Fibroblast of lung (primary cell): ENCODE results near the gene PRR5L. TPM values are rescaled to one million over a fixed set of nuclear protein-coding genes. Genes with fewer than 3 reads are reported as not detected.

Experiments
- DNase-seq, 2 donors: peaks; one replicate each; pipeline versions ENCODE4 v3.0.0 to v3.0.0-alpha.2; 2010; ENCODE audit warnings: low read depth in 2 of 2
- H2AFZ ChIP-seq: 2 replicates; pipeline ENCODE4 v1.5.1; 2012; ENCODE audit warnings: low read length, control low read depth, inconsistent platforms
- H3K27ac ChIP-seq: 2 replicates; pipeline ENCODE4 v1.5.1; 2011; ENCODE audit warnings: low read length, control low read depth; ENCODE audit not compliant: insufficient read depth
- H3K27me3 ChIP-seq: 2 replicates; pipeline ENCODE4 v1.5.1; 2011; ENCODE audit warnings: mild to moderate bottlenecking, low read length; ENCODE audit not compliant: control insufficient read depth, insufficient read depth
- H3K36me3 ChIP-seq: 2 replicates; pipeline ENCODE4 v1.5.1; 2011; ENCODE audit warnings: low read length; ENCODE audit not compliant: control insufficient read depth, insufficient read depth
- H3K4me1 ChIP-seq: 2 replicates; pipeline ENCODE4 v1.5.1; 2011; ENCODE audit warnings: low read length; ENCODE audit not compliant: control insufficient read depth, insufficient read depth; ENCODE audit errors: extremely low read depth
- H3K4me2 ChIP-seq: 2 replicates; pipeline ENCODE4 v1.5.1; 2011; ENCODE audit warnings: low read length, control low read depth; ENCODE audit not compliant: insufficient read depth; ENCODE audit errors: extremely low read depth
- H3K4me3 ChIP-seq, 4 experiments: fragments of 200-600 bp in 1 of 4; sonication (generic) in 1 of 4; replicated peaks in 1 of 4; 2 replicates each; pipeline ENCODE4 v1.5.1; 2011 to 2016; ENCODE audit warnings: low read length in 4 of 4, low read depth in 3 of 4, mild to moderate bottlenecking in 3 of 4, control low read depth in 2 of 4, inconsistent platforms in 1 of 4, mixed read lengths in 1 of 4; ENCODE audit not compliant: insufficient read depth in 1 of 4; ENCODE audit errors: control extremely low read depth in 1 of 4
- H3K79me2 ChIP-seq: 2 replicates; pipeline ENCODE4 v1.5.1; 2012; ENCODE audit warnings: mild to moderate bottlenecking, low read length, inconsistent platforms; ENCODE audit not compliant: control insufficient read depth, insufficient read depth
- H3K9ac ChIP-seq: 2 replicates; pipeline ENCODE4 v1.5.1; 2011; ENCODE audit warnings: mild to moderate bottlenecking, low read length, control low read depth; ENCODE audit not compliant: insufficient read depth
- H3K9me3 ChIP-seq: 2 replicates; pipeline ENCODE4 v1.5.1; 2012; ENCODE audit warnings: low read depth, low read length; ENCODE audit not compliant: control insufficient read depth, insufficient read depth
- H4K20me1 ChIP-seq: 2 replicates; pipeline ENCODE4 v1.5.1; 2011; ENCODE audit warnings: low read length; ENCODE audit not compliant: control insufficient read depth, insufficient read depth; ENCODE audit errors: extremely low read depth
- EZH2 ChIP-seq: IDR thresholded peaks from 2 replicates; pipeline ENCODE4 v1.5.1; 2012; ENCODE audit warnings: low read length, control low read depth, mild to moderate bottlenecking; ENCODE audit errors: missing control alignments
- polyA plus RNA-seq, 2 donors: library from polyadenylated mRNA; depleted of rRNA in 1 of 2; stranded (reverse) in 1 of 2; unstranded in 1 of 2; fragments of >200 nt; gene quantifications; 2 replicates each; pipeline ENCODE4 v1.2.1, GENCODE V29; 2011 to 2012; ENCODE audit warnings: missing spikeins in 1 of 2
- total RNA-seq: library from RNA; depleted of rRNA; stranded (reverse); fragments of >200 nt; gene quantifications from 2 replicates; pipeline ENCODE4 v1.2.1, GENCODE V29; 2014
- TF ChIP-seq, protein P1 (sequence below), 2 donors: IDR thresholded peaks in 1 of 2; conservative IDR thresholded peaks in 1 of 2; 1 replicate in 1 of 2; 2 replicates in 1 of 2; pipeline ENCODE4 v1.5.1; 2011 to 2012; ENCODE audit warnings: low read length in 2 of 2, control low read depth in 1 of 2, inconsistent platforms in 1 of 2, low read depth in 1 of 2, mild to moderate bottlenecking in 1 of 2

Gene PRR5L
- total and polyA plus RNA-seq, 2 donors (not counting 1 experiment from before 2014, with no cell fraction given) = 2.8 to 6.3 TPM

DNA sequence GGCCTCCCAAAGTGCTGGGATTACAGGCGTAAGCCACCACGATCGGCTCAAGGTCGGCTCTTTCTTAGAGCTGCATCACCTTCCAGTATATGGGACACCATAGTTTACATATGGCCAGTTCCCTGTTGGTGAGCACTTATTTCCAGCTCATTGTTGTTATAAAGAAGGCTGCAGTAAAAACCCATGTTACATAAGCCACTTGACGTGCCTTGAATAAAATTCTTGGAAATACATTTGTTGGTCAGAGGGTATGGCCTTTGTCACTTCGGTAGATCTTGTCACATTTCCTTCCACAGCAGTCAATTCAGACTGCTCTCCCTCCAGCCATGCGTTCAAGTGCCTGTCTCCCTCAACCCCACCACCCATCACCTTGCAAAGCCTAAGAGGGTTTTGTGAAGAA, 92.9 kb downstream of the PRR5L start:
- no peak overlapping the region for H3K27ac ChIP-seq

DNA sequence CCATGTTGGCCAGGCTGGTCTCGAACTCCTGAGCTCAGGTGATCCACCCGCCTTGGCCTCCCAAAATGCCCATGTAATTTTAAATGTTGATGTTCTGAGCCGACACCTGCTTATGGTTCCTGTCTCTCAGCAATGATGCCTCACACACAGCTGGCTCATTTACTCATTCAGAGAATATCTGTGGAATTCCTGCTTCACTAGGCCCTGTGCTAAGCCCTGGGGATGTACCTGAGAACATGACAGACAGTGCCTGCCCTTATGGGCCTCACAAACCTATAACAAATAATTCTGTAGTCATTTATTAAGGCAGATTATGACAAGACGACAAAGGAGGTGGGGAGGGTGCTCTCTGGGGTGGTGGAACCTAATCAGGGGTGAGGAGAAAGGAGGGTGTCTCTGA, 93.7 kb downstream of the PRR5L start:
- Histone ChIP-seq H4K20me1 (no peaks in the 10 kb centered on the region), H3K27me3 (no peaks in the 10 kb centered on the region), H3K9ac (no peak overlapping the region), H3K79me2 (no peaks in the 10 kb centered on the region), H2AFZ (no peak overlapping the region), H3K27ac (no peak overlapping the region), H3K36me3 (no peaks in the 10 kb centered on the region), H3K4me2 (no peak overlapping the region), H3K9me3 (no peaks in the 10 kb centered on the region), H3K4me1 (peaks cover 5% of the 10 kb centered on the region), H3K4me3 (no peak overlapping the region)
- no peak for DNase-seq
- TF ChIP-seq EZH2 = no peak
- TF ChIP-seq, protein P1, sequence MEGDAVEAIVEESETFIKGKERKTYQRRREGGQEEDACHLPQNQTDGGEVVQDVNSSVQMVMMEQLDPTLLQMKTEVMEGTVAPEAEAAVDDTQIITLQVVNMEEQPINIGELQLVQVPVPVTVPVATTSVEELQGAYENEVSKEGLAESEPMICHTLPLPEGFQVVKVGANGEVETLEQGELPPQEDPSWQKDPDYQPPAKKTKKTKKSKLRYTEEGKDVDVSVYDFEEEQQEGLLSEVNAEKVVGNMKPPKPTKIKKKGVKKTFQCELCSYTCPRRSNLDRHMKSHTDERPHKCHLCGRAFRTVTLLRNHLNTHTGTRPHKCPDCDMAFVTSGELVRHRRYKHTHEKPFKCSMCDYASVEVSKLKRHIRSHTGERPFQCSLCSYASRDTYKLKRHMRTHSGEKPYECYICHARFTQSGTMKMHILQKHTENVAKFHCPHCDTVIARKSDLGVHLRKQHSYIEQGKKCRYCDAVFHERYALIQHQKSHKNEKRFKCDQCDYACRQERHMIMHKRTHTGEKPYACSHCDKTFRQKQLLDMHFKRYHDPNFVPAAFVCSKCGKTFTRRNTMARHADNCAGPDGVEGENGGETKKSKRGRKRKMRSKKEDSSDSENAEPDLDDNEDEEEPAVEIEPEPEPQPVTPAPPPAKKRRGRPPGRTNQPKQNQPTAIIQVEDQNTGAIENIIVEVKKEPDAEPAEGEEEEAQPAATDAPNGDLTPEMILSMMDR (conservative IDR thresholded peaks at IDR 0.05 in 1 of 2, IDR thresholded peaks at IDR 0.05 in 1 of 2; ENCODE audit: low read depth in 1 of 2, low read length in 2 of 2) = no peak

More for the DNA sequence above, 92.9 kb downstream of the PRR5L start:
- H3K4me1 ChIP-seq = peaks cover 5% of the 10 kb centered on the region
- DNase-seq = no peak
- H3K27me3 ChIP-seq = no peaks in the 10 kb centered on the region
- H3K79me2 ChIP-seq = no peaks in the 10 kb centered on the region
- H3K9me3 ChIP-seq = no peaks in the 10 kb centered on the region
- no peak overlapping the region for H3K9ac ChIP-seq
- H3K4me3 ChIP-seq = no peak overlapping the region
- no peaks in the 10 kb centered on the region for H3K36me3 ChIP-seq
- TF ChIP-seq, protein P1 (conservative IDR thresholded peaks at IDR 0.05 in 1 of 2, IDR thresholded peaks at IDR 0.05 in 1 of 2; ENCODE audit: low read depth in 1 of 2, low read length in 2 of 2) = no peak
- TF ChIP-seq EZH2 = no peak
- no peaks in the 10 kb centered on the region for H4K20me1 ChIP-seq
- no peak overlapping the region for H2AFZ ChIP-seq
- H3K4me2 ChIP-seq = no peak overlapping the region

DNA sequence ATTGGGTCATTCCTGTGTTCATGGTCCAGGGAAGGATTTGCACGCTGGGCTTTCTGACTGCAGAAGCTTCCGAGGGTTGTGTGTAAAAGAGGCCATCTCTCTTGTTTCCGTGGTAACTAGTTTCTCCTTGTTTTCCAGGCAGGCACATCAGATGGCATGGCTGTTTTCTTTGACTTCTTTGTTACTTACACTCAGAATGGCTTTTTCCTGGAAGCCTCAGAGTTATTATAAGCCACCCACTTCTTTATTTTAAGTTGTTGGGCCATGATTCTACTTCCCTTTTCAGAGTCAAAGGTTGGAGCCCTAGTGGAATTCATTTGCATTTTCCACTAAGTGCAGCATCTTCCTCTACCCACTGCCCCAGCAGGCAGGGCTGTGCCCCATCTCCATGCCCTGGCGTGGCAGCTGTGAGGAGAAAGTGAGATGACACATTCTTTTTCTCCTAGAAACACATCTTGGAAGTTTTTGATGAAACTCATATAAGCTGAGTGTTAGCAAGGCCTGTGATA, 94.9 kb downstream of the PRR5L start:
- TF ChIP-seq, protein P1 (conservative IDR thresholded peaks at IDR 0.05 in 1 of 2, IDR thresholded peaks at IDR 0.05 in 1 of 2; ENCODE audit: low read depth in 1 of 2, low read length in 2 of 2) = no peak
- TF ChIP-seq EZH2 = no peak

More for the DNA sequence above, 94.9 kb downstream of the PRR5L start:
- Histone ChIP-seq H3K9ac (no peak overlapping the region), H3K27me3 (no peaks in the 10 kb centered on the region), H3K4me3 (no peak overlapping the region), H3K27ac (no peak overlapping the region), H3K9me3 (no peaks in the 10 kb centered on the region), H3K4me2 (no peak overlapping the region), H3K36me3 (no peaks in the 10 kb centered on the region), H3K79me2 (no peaks in the 10 kb centered on the region), H2AFZ (no peak overlapping the region), H4K20me1 (no peaks in the 10 kb centered on the region), H3K4me1 (no peaks in the 10 kb centered on the region)
- no peak for DNase-seq
